Right lobe of liver (tissue), 6 donors: ENCODE results near the gene PMVK. TPM values are rescaled to one million over a fixed set of nuclear protein-coding genes. Genes with fewer than 3 reads are reported as not detected.

Experiments used
- ATAC-seq, 4 donors: fragments of 200-7000 bp; cut with Tn5 transposase; one replicate each; pipeline ENCODE4 v1.9.1; 2020; ENCODE audit warnings: mild to moderate bottlenecking in 4 of 4, moderate library complexity in 4 of 4
- DNase-seq, 3 donors: peaks; one replicate each; pipeline ENCODE4 v3.0.0-alpha.2; 2020
- H3K27ac ChIP-seq, 3 donors: fragments of 200-600 bp; one replicate each; pipeline ENCODE4 v1.8.0; 2022
- H3K27me3 ChIP-seq, 2 donors: fragments of 200-600 bp; one replicate each; pipeline ENCODE4 v1.8.0; 2022
- H3K36me3 ChIP-seq, 4 donors: fragments of 200-600 bp; sonication (generic) in 1 of 4; one replicate each; pipeline versions ENCODE4 v1.5.1 to v1.8.0; 2017 to 2022; ENCODE audit warnings: control low read depth in 1 of 4
- H3K4me1 ChIP-seq, 4 donors: fragments of 200-600 bp; sonication (generic) in 1 of 4; one replicate each; pipeline versions ENCODE4 v1.5.1 to v1.8.0; 2017 to 2022; ENCODE audit warnings: control low read depth in 1 of 4
- H3K4me3 ChIP-seq, 3 donors: fragments of 200-600 bp; one replicate each; pipeline ENCODE4 v1.8.0; 2022
- H3K9me3 ChIP-seq, 4 donors: fragments of 200-600 bp; sonication (generic) in 1 of 4; one replicate each; pipeline versions ENCODE4 v1.5.1 to v1.8.0; 2017 to 2022; ENCODE audit warnings: control low read depth in 1 of 4
- CTCF ChIP-seq, 4 donors: fragments of 200-600 bp in 3 of 4; fragments of 450-650 bp in 1 of 4; IDR thresholded peaks; one replicate each; pipeline versions ENCODE4 v1.5.1 to v1.8.0; 2016 to 2022; ENCODE audit warnings: antibody characterized with exemption in 4 of 4, mild to moderate bottlenecking in 2 of 4
- POLR2A ChIP-seq: fragments of 450-650 bp; IDR thresholded peaks from one replicate; pipeline ENCODE4 v1.6.1; 2017; ENCODE audit warnings: antibody characterized with exemption, mild to moderate bottlenecking
- WGBS: methylation state at CpG from one replicate; pipeline ENCODE4 v1.1.6; 2018; ENCODE audit warnings: low coverage, low lambda C conversion rate; ENCODE audit not compliant: insufficient coverage; ENCODE audit errors: missing lambda C conversion rate; 5-methylcytosine and 5-hydroxymethylcytosine counted together
- intact Hi-C, 2 donors: fragments of 100-400 bp; cut with DNase I; formaldehyde crosslinking; loops; one replicate each; pipeline versions ENCODE4 v1.11.2 to v1.14.1; 2022
- total RNA-seq, 6 experiments: library from RNA; depleted of rRNA in 2 of 6; stranded (reverse); fragments of >200 nt in 2 of 6; fragmentation: NEBNext Ultra II Directional in 3 of 6; extraction: Animal tissue kit (Norgen Biotek cat#: 25700) in 3 of 6; gene quantifications; one replicate each; pipeline versions ENCODE4 v1.1.0 to v1.2.4, GENCODE V29; 2016 to 2023
- donor health status: DM: no; HTN: yes; CAD: no.
- donor health status: DM: no; HTN: no; CAD: no.
- donor health status: DM: no; HTN: no; CAD: no.
- donor health status: DM: no; HTN: yes; CAD: no.
- donor health status: DM: no; HTN: yes; CAD: no.

Gene PMVK
- total RNA-seq, 6 experiments from 2014 or later, result 16.9 to 34.5 (median 29.2) TPM

DNA sequence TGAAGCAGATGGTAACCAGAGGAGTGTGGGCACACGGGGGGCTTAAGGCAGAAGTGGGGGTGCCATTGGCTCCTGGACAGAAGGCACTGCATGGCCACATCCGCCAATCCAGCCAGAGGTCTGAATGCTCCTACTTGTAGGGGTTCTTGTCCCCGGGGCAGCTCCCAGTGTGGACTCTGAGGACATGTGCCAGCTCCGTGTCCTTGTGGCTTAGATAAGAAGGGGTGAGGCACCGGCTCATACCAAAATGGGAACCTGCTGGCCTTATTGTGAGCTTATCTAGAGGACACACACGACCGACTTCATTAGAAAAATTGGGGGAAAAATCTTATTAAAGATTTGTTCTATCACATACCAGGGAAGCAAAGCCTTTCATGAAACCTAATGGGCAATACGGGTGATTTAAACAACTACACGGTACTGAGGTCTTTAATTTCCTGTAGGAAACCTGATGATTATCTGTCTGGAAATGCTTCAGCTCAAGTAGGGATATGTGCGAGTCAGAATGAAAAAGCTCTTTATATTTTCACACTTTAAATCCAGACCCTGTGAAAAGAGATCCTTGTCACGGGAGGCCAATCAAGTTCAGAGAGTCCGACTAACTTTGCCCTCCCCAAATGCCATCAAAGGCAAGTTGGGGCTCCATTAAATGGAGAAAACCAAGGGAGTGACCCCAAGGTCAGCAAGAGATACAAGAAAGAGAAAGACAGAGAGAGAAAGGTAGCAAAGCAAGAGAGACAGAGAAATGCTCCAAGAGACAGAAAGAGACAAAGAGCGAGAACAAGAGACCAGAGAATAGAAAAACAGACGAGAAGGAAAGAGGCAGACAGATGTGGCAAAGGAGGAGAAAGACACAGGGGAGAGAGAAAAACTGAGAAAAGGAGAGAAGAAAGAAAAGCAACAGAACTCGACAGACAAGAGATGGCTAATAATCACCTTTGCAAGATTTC lies 52.3 kb downstream of the PMVK start:
- DNase-seq (no peak), ATAC-seq (no peak)
- no peak overlapping the region for H3K27ac ChIP-seq
- 58% methylated on average over 12 of the region's 15 CpGs for WGBS
- no peak for TF ChIP-seq POLR2A
- no peak for TF ChIP-seq CTCF (IDR thresholded peaks at IDR 0.05)
- no peaks in the 10 kb centered on the region for H3K4me1 ChIP-seq
- H3K4me3 ChIP-seq, result no peak overlapping the region
- H3K27me3 ChIP-seq, result no peaks in the 10 kb centered on the region
- intact Hi-C loops, result loop anchor here in 1 of 2 donors (5.0 to 10.0 kb wide), 2 partner anchors 217 to 319 kb away; partner anchors contain the start of gene CHRNB2
- no peaks in the 10 kb centered on the region for H3K9me3 ChIP-seq
- H3K36me3 ChIP-seq, result no peaks in the 10 kb centered on the region

DNA sequence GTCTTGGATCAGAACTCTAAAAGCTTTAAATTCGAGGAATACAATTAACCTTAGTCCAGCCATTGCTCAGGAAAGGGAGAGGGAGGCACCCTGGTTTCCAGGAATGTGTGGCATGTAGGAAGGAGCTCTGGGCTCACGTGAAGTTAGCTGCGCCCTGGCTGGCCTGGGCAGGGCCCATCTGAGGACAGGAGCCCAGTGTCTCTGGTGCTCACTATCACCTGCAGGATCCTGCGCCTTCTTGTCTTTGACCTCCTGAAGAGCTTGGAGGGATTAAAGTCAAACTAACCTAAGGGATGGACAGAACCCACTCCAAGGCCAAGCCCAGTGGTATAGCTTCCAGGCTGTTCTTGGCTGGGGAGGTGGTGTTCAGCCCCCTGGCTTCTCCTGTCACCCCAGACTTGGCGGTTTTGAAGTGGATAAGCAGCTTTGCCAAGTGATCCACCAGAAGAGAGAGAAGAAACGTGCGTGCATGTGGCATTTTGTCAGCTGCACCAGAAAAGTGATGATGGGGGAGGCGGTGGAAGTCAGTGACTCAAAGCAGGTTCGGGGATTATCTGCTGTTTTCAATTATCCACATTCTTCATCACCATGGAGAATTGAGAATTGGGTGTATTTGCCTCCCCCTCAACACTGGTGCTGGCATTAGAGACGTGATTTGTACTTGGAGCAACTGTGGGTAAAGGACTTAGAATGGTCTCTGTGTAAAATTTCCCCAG lies 54.5 kb downstream of the PMVK start:
- Histone ChIP-seq H3K4me3 (no peak overlapping the region), H3K9me3 (no peaks in the 10 kb centered on the region), H3K27ac (no peak overlapping the region), H3K27me3 (no peaks in the 10 kb centered on the region), H3K36me3 (no peaks in the 10 kb centered on the region), H3K4me1 (peaks cover 0 to 14% (median 8%) of the 10 kb centered on the region in 4 donors)
- intact Hi-C loops, result loop anchor here in 1 of 2 donors (5.0 to 10.0 kb wide), 2 partner anchors 215 to 317 kb away; partner anchors contain the start of gene CHRNB2
- ATAC-seq, result no peak
- no peak for TF ChIP-seq CTCF (IDR thresholded peaks at IDR 0.05)
- no peak for TF ChIP-seq POLR2A
- no peak for DNase-seq
- WGBS, result 73% methylated on average over 5 of the region's 10 CpGs

DNA sequence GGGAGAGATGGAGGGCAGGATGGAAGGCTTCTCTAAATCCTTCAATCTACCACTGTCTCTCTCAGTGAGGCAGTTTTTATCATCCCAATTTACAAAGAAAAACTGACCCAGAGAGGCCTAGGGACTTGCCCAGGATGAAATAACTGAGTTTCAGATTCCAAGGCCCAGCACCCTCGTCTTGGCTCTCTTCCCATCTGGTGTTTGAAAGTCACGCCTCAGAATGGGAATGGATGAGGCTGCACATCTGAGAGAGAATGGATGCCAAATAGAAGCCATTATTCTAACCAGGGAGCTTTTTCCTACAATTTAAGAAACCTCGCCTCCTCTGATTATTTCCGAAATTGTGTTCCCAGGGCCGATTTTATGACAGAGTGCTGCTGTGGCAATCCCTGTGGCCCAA lies 55.8 kb downstream of the PMVK start:
- Histone ChIP-seq H3K27me3 (no peaks in the 10 kb centered on the region), H3K9me3 (no peaks in the 10 kb centered on the region), H3K36me3 (no peaks in the 10 kb centered on the region), H3K27ac (no peak overlapping the region), H3K4me3 (no peak overlapping the region), H3K4me1 (peaks cover 0 to 27% (median 10%) of the 10 kb centered on the region in 4 donors)
- TF ChIP-seq CTCF (IDR thresholded peaks at IDR 0.05) (no peak), POLR2A (no peak)
- 43% methylated on average over 3 of the region's 5 CpGs for WGBS
- no peak for DNase-seq
- no peak for ATAC-seq
- intact Hi-C loops, result loop anchor here in 1 of 2 donors (5.0 to 10.0 kb wide), 2 partner anchors 213 to 316 kb away; partner anchors contain the start of gene CHRNB2

GRCh38 chr1:154879038-154879421 lies 57.5 kb downstream of the PMVK start:
- Histone ChIP-seq H3K27ac (no peak overlapping the region), H3K36me3 (no peaks in the 10 kb centered on the region), H3K4me1 (peaks cover 0 to 30% (median 10%) of the 10 kb centered on the region in 4 donors), H3K27me3 (no peaks in the 10 kb centered on the region), H3K4me3 (no peak overlapping the region), H3K9me3 (no peaks in the 10 kb centered on the region)
- intact Hi-C loops, result loop anchor here in 1 of 2 donors (10.0 kb wide), 1 partner anchor 124 kb away; no protein-coding TSS in a partner anchor
- no peak for DNase-seq
- WGBS, result 56% methylated on average over 6 of the region's 16 CpGs
- TF ChIP-seq POLR2A (no peak), CTCF (IDR thresholded peaks at IDR 0.05) (no peak)
- ATAC-seq, result no peak
